Measurements from ENCODE around the gene LRWD1.

The LRWD1 gene

DNA sequence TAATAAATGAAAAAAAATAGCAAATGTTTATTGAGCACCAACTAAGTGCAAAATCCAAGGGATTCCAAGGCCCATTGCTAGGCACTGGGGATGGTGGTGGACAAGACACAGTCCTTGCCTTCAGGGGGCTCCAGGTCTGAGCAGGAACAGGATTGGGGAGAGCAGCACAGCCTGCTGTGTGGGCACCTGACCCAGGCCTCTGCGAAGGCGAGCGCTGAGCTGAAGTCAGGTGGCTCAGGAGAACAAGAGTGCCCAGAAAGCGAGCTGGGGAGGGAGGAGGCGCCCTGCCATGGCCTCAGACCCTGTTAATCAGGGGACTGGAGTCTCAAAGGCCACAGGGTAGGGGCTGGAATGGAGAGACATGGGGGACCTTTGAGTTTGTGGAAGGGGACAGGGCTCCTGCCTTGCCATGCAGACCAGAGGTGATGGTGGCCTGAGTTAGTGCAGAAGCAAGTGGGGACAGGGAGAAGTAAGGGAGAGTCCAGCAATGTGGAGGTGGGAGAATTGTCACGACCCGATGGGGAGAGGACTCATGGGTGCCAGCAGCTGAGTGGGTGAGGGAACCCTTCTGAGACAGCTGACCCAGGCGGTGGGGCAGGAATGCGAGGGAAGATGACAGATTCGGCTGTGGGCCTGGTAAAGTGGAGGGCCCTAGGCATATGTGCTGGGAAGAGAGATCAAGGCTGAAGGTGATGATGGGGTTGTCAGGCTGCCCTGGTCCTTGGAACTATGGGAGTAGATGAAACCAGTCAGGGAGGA lies 35.5 kb upstream of the LRWD1 start:
- Histone ChIP-seq H3K9ac (ENCODE audit: low read length) (no peak overlapping the region), H3K4me1 (ENCODE audit: control insufficient read depth, insufficient read depth, low read length) (peaks cover 4% of the 10 kb centered on the region), H3K4me3 (ENCODE audit: low read length) (no peak overlapping the region)

DNA sequence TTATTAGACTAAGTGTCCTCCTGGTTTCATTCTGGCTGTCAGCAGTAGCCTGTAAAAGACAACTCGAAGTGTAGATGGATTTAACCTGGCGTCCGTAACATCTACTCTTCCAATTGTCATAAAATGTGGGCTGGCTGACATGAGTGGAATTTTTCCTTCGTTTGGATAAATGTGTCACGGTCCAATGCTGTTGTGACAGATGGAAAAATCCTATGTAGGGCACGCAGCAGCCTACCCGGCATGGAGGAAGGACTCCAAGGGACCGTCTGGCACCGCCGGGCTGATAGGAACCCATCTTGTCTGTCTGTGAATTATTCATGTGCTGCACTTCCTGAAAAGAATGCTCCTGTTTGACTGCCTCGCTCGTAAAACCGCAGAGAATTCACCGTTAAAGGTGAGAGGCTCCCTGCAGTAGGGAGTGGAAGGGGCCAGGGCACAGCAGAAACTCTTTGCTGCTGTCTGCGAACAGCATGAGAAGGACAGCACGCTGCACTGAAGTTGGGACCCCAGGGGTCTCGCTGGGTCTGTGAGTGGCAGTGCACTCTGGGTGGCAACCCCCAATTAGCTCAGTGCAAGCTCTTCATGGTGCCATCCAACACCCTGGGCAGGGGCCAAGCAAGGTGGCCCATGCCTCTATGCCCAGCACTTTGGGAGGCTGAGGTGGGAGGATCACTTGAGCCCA lies 33.0 kb upstream of the LRWD1 start:
- Histone ChIP-seq H3K9me3 (ENCODE audit: control insufficient read depth, low read length) (no peaks in the 10 kb centered on the region), H3K4me1 (ENCODE audit: control insufficient read depth, insufficient read depth, low read length) (peaks cover 4% of the 10 kb centered on the region), H3K27me3 (ENCODE audit: control insufficient read depth, insufficient read depth, low read length) (peaks cover 10% of the 10 kb centered on the region), H3K4me3 (ENCODE audit: low read length) (no peak overlapping the region), H3K9ac (ENCODE audit: low read length) (no peak overlapping the region), H3K36me3 (ENCODE audit: control insufficient read depth, insufficient read depth, low read length) (no peaks in the 10 kb centered on the region)

More for the DNA sequence above, 35.5 kb upstream of the LRWD1 start:
- Histone ChIP-seq H3K27me3 (ENCODE audit: control insufficient read depth, insufficient read depth, low read length) (peaks cover 7% of the 10 kb centered on the region), H3K36me3 (ENCODE audit: control insufficient read depth, insufficient read depth, low read length) (no peaks in the 10 kb centered on the region), H3K9me3 (ENCODE audit: control insufficient read depth, low read length) (no peaks in the 10 kb centered on the region)

DNA sequence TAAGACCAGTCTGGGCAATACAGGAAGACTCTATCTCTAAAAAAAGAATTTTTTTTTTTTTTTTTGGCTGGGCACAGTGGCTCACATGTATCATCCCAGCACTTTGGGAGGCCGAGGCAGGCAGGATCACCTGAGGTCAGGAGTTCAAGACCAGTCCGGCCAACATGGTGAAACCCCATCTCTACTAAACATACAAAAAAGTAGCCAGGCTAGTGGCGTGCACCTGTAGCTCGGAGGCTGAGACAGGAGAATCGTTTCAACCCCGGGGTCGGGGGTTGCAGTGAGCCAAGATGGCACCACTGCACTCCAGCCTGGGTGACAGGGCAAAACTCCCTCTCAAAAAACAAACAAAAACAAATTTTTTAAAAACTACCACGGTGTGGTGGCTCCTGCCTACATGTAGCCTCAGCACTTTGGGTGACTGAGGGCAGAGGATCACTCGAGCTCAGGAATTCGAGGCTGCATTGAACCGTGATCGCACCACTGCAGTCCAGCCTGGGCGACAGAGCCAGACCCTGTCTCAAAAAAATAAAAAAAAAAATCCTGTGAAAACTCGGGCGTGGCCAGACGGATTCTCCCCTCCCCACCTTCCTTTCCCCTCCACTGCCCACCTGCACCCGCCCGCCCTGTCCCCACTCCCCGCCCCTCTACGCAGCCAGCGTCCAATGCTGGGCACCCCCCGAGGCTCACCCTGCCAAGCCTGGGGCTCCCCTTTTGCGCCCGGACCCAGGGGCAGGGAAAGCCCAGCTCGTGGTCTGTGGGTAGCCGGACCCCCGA lies 32.2 kb upstream of the LRWD1 start:
- peaks cover 10% of the 10 kb centered on the region for H3K27me3 ChIP-seq (ENCODE audit: control insufficient read depth, insufficient read depth, low read length)
- no peak overlapping the region for H3K4me3 ChIP-seq (ENCODE audit: low read length)
- peak overlapping the region; percentile 43 for H3K9ac ChIP-seq (ENCODE audit: low read length)
- H3K4me1 ChIP-seq (ENCODE audit: control insufficient read depth, insufficient read depth, low read length) = peaks cover 4% of the 10 kb centered on the region
- H3K36me3 ChIP-seq (ENCODE audit: control insufficient read depth, insufficient read depth, low read length) = no peaks in the 10 kb centered on the region
- no peaks in the 10 kb centered on the region for H3K9me3 ChIP-seq (ENCODE audit: control insufficient read depth, low read length)

DNA sequence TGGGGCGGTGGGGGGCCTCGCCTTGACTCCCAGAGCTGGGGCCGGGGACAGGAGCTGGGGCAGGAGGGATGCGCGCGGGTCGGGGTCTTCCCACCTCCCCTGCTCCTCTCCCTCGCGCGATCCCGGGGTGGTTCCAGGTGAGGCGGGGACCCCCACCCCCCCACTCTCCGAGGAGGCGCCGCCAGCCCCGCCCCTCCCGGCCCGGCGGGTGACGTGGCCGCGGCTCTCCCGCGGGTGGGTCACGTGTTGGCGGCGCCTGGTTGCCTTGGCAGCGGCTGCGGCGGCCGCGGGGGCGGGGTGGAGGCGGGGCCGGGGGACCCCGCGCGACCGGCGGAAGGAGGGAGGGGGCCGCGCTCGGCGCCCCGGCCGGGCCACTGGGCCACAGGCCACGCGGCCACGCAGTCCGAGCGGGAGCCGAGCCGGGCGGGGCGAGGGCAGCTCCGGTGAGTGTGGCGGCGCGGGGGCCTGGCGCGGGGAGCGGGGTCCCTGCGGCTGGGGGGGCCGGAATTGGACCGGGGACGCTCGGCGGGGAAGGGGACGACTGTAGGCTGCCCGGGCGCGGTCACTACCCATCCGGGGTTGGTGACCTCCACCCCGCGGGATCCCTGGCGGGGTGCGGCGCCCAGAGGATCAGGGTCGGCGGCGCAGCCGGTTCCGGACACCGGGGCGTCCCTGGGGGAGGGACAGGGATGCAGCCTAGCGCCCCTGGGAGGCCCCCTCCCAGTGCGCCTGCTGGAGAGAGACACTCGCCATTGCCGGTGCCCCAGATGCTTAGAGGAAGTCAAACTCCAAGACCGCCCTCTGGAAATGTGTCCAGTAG lies 31.4 kb upstream of the LRWD1 start, which contains the start of gene ORAI2:
Gene ORAI2 (plus strand): TSS at position 357 of the 820 bp plus-strand sequence. CDS start 5,382 bp downstream, outside the sequence.
- Histone ChIP-seq H3K27me3 (ENCODE audit: control insufficient read depth, insufficient read depth, low read length) (peaks cover 10% of the 10 kb centered on the region), H3K4me3 (ENCODE audit: low read length) (peak within 1 kb of the TSS; percentile 25), H3K9ac (ENCODE audit: low read length) (peak within 1 kb of the TSS; percentile 61), H3K36me3 (ENCODE audit: control insufficient read depth, insufficient read depth, low read length) (no peaks in the 10 kb centered on the region), H3K4me1 (ENCODE audit: control insufficient read depth, insufficient read depth, low read length) (peaks cover 4% of the 10 kb centered on the region), H3K9me3 (ENCODE audit: control insufficient read depth, low read length) (no peaks in the 10 kb centered on the region)

DNA sequence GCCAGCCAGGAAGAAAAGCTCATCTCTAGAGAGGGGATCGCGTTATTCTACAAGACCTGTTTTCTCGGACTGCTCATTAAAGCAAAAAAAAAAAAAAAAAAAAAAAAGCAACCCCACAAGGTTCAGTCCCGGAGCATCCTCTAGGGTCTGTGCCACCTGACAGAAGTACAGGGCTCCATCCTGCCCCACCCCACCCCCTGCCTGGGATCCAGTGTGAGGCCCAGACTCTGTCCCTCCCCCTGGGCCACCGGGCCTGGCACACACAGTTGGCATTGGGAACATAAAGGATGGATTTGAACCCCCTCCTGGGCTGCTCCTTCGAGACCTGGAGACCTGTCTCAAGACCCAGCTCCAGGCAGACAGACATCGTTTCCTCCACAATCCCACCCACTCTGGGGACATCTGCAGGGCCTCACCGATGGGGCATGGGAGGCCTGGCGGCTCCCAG lies 30.7 kb upstream of the LRWD1 start:
- Histone ChIP-seq H3K4me3 (ENCODE audit: low read length) (peak overlapping the region; percentile 25), H3K36me3 (ENCODE audit: control insufficient read depth, insufficient read depth, low read length) (no peaks in the 10 kb centered on the region)

DNA sequence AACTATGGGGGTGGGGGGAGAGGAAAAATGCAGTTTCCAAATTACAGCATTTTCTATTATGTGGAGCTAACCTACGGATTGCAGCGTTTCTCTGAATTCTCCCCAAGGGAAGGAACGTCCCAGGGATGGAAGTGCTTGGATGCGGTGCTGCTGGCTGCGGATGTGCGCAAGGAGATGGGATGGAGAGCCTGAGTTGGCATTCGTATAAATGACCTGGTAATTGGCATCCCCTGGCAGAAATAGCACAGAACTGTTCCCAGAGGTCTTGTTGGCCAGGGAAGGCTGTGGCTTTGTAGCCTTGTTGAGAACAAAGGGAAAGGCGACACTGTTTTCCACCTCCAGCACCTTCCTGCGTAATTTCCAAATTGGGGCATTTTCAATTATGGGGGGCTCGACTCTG lies 28.7 kb upstream of the LRWD1 start:
- H3K4me3 ChIP-seq (ENCODE audit: low read length) = no peak overlapping the region
- no peaks in the 10 kb centered on the region for H3K36me3 ChIP-seq (ENCODE audit: control insufficient read depth, insufficient read depth, low read length)
- H3K27me3 ChIP-seq (ENCODE audit: control insufficient read depth, insufficient read depth, low read length) = peaks cover 10% of the 10 kb centered on the region
- peaks cover 4% of the 10 kb centered on the region for H3K4me1 ChIP-seq (ENCODE audit: control insufficient read depth, insufficient read depth, low read length)
- H3K9ac ChIP-seq (ENCODE audit: low read length) = no peak overlapping the region
- no peaks in the 10 kb centered on the region for H3K9me3 ChIP-seq (ENCODE audit: control insufficient read depth, low read length)

More for the DNA sequence above, 30.7 kb upstream of the LRWD1 start:
- H3K4me1 ChIP-seq (ENCODE audit: control insufficient read depth, insufficient read depth, low read length) = peaks cover 4% of the 10 kb centered on the region
- H3K9me3 ChIP-seq (ENCODE audit: control insufficient read depth, low read length) = no peaks in the 10 kb centered on the region
- H3K27me3 ChIP-seq (ENCODE audit: control insufficient read depth, insufficient read depth, low read length) = peaks cover 10% of the 10 kb centered on the region
- peak overlapping the region; percentile 61 for H3K9ac ChIP-seq (ENCODE audit: low read length)

DNA sequence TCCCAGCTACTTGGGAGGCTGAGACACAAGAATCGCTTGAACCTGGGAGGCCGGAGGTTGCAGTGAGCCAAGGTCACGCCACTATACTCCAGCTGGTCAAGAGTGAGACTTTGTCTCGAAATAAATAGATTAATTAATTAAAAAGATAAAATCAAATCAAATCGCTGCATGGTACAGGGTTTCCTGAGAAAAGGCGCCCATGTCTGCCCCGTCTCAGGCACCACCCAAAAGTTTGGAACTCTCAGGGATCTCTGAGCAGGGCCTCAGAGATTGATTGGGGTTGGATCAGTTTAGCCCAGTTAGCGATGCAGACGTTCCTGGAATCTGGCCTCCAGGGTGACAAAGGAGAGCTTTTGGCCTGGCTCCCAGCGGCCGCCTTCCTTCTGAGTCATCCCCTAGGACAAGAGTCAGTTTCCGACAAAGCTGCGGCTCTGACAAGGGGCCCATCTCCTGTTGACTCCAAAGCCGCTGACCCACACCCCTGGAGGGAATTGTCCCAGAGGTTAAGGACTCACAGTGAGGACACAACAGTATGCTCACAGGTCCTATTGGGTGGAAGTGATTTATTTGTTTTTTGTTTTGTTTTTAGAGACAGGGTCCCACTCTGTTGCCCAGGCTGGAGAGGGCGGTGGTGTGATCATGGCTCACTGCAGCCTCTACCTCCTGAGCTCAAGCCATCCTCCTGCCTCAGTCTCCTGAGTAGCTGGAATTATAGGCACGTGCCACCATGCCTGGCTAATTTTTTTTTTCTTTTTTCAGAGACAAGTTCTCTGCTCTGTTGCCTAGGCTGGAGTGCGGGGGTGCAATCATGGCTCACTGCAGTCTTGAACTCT lies 24.6 kb upstream of the LRWD1 start:
- no peaks in the 10 kb centered on the region for H3K27me3 ChIP-seq (ENCODE audit: control insufficient read depth, insufficient read depth, low read length)
- H3K9ac ChIP-seq (ENCODE audit: low read length) = no peak overlapping the region
- no peaks in the 10 kb centered on the region for H3K36me3 ChIP-seq (ENCODE audit: control insufficient read depth, insufficient read depth, low read length)
- no peaks in the 10 kb centered on the region for H3K4me1 ChIP-seq (ENCODE audit: control insufficient read depth, insufficient read depth, low read length)
- no peaks in the 10 kb centered on the region for H3K9me3 ChIP-seq (ENCODE audit: control insufficient read depth, low read length)
- H3K4me3 ChIP-seq (ENCODE audit: low read length) = no peak overlapping the region

DNA sequence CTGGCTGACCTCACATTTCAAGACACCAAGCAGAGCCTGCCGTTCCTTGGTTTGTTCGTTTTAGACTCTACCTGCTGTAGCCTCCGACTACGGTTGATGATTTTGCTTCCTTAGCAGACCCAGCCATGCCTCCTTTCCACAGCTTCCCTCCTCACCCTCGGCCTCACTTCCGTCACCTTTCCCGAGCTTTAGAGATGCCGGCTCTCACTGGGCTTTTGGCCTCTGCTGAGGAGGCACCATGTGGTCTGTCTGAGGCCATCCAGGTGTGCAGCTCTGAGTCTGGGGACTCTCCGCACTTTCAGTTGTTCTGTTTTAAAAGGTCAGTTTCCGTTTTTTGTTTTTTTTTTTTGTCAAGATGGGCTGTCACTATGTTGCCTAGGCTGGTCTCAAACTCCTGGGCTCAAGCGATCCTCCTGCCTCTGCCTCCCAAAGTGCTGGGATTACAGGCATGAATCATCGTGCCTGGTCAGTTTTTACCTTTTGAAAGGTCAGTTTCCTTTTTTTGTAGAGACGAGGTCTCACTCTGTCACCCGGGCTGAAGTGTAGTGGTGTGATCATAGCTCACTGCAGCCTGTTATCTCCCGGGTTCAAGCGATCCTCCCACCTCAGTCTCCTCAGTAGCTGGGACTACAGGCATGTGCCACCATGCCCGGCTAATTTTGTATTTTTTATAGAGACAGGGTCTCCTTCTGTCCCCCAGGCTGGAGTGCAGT lies 19.7 kb upstream of the LRWD1 start:
- no peak overlapping the region for H3K9ac ChIP-seq (ENCODE audit: low read length)
- H3K9me3 ChIP-seq (ENCODE audit: control insufficient read depth, low read length) = no peaks in the 10 kb centered on the region
- no peak overlapping the region for H3K4me3 ChIP-seq (ENCODE audit: low read length)
- H3K4me1 ChIP-seq (ENCODE audit: control insufficient read depth, insufficient read depth, low read length) = no peaks in the 10 kb centered on the region
- H3K36me3 ChIP-seq (ENCODE audit: control insufficient read depth, insufficient read depth, low read length) = no peaks in the 10 kb centered on the region
- no peaks in the 10 kb centered on the region for H3K27me3 ChIP-seq (ENCODE audit: control insufficient read depth, insufficient read depth, low read length)

DNA sequence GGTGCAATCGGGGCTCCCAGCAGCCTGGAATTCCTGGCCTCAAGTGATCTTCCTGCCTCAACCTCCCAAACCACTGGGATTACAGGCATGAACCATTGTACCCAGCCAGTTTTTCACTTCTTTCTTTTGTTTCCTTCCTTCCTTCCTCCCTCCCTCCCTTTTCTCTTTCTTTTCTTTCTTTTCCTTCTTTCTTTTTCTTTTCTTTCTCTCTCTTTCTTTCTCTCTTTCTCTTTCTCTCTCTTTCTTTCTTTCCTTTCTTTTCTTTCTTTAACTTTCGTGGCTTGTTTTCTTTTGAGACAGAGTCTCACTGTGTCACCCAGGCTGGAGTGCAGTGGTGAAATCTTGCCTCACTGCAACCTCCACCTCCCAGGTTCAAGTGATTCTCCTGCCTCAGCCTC lies 19.1 kb upstream of the LRWD1 start:
- Histone ChIP-seq H3K27me3 (ENCODE audit: control insufficient read depth, insufficient read depth, low read length) (no peaks in the 10 kb centered on the region), H3K9ac (ENCODE audit: low read length) (no peak overlapping the region), H3K4me1 (ENCODE audit: control insufficient read depth, insufficient read depth, low read length) (no peaks in the 10 kb centered on the region), H3K4me3 (ENCODE audit: low read length) (no peak overlapping the region), H3K9me3 (ENCODE audit: control insufficient read depth, low read length) (no peaks in the 10 kb centered on the region), H3K36me3 (ENCODE audit: control insufficient read depth, insufficient read depth, low read length) (no peaks in the 10 kb centered on the region)

DNA sequence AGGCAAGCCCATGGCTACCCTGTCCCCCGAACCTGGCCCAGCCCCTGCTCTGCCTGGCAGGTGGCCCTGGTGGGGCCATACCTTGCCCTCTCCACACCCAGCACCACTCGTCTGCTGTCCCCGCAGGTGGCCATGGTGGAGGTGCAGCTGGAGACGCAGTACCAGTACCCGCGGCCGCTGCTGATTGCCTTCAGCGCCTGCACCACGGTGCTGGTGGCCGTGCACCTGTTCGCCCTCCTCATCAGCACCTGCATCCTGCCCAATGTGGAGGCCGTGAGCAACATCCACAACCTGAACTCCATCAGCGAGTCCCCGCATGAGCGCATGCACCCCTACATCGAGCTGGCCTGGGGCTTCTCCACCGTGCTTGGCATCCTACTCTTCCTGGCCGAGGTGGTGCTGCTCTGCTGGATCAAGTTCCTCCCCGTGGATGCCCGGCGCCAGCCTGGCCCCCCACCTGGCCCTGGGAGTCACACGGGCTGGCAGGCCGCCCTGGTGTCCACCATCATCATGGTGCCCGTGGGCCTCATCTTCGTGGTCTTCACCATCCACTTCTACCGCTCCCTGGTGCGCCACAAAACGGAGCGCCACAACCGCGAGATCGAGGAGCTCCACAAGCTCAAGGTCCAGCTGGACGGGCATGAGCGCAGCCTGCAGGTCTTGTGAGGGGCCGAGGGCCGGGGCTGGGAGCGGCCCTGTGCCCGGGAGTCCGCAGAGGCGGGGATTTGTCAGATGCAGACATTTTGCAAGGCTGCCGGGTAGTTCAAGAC lies 18.2 kb upstream of the LRWD1 start:
- H3K27me3 ChIP-seq (ENCODE audit: control insufficient read depth, insufficient read depth, low read length) = no peaks in the 10 kb centered on the region
- no peak overlapping the region for H3K9ac ChIP-seq (ENCODE audit: low read length)
- no peaks in the 10 kb centered on the region for H3K9me3 ChIP-seq (ENCODE audit: control insufficient read depth, low read length)
- H3K36me3 ChIP-seq (ENCODE audit: control insufficient read depth, insufficient read depth, low read length) = no peaks in the 10 kb centered on the region
- no peaks in the 10 kb centered on the region for H3K4me1 ChIP-seq (ENCODE audit: control insufficient read depth, insufficient read depth, low read length)
- no peak overlapping the region for H3K4me3 ChIP-seq (ENCODE audit: low read length)
